HUES64 (cell line): Measurements from ENCODE around the gene BPIFB6.

ENCODE experiments used
- H3K27ac ChIP-seq: 2 replicates; pipeline ENCODE4 v1.7.0; 2013; ENCODE audit warnings: low read depth, low read length, inconsistent platforms
- H3K27me3 ChIP-seq: 2 replicates; pipeline ENCODE4 v1.6.1; 2013; ENCODE audit warnings: mild to moderate bottlenecking, low read length; ENCODE audit not compliant: insufficient read depth
- H3K36me3 ChIP-seq: 2 replicates; pipeline ENCODE4 v1.6.1; 2013; ENCODE audit warnings: mild to moderate bottlenecking, low read length; ENCODE audit not compliant: insufficient read depth
- H3K4me1 ChIP-seq: 2 replicates; pipeline ENCODE4 v1.6.1; 2013; ENCODE audit warnings: mild to moderate bottlenecking, low read length, moderate library complexity; ENCODE audit not compliant: insufficient read depth
- H3K4me3 ChIP-seq: 2 replicates; pipeline ENCODE4 v1.5.1; 2013; ENCODE audit warnings: mild to moderate bottlenecking, low read length, moderate library complexity
- H3K9ac ChIP-seq: 2 replicates; pipeline ENCODE4 v1.6.1; 2013; ENCODE audit warnings: mild to moderate bottlenecking, low read depth, low read length
- H3K9me3 ChIP-seq: 2 replicates; pipeline ENCODE4 v1.6.1; 2013; ENCODE audit warnings: low read depth, low read length; ENCODE audit not compliant: insufficient read depth
- WGBS: fragments of 150-250, 120-280 bp; methylation state at CpG from one replicate; pipeline ENCODE4 v1.1.7; 2013; ENCODE audit warnings: missing lambda C conversion rate; 5-methylcytosine and 5-hydroxymethylcytosine counted together

The BPIFB6 gene

GRCh38 chr20:33012327-33013189, 18.9 kb upstream of the BPIFB6 start:
- no peak overlapping the region for H3K4me3 ChIP-seq
- 90% methylated on average over 15 of the region's 15 CpGs for WGBS
- no peak overlapping the region for H3K9ac ChIP-seq
- H3K27me3 ChIP-seq, result no peaks in the 10 kb centered on the region
- H3K36me3 ChIP-seq, result no peaks in the 10 kb centered on the region
- H3K4me1 ChIP-seq, result no peaks in the 10 kb centered on the region
- H3K9me3 ChIP-seq, result no peaks in the 10 kb centered on the region
- no peak overlapping the region for H3K27ac ChIP-seq

GRCh38 chr20:33013701-33014326, 17.6 kb upstream of the BPIFB6 start:
- no peaks in the 10 kb centered on the region for H3K9me3 ChIP-seq
- no peak overlapping the region for H3K27ac ChIP-seq
- no peak overlapping the region for H3K4me3 ChIP-seq
- H3K4me1 ChIP-seq, result no peaks in the 10 kb centered on the region
- 76% methylated on average over 11 of the region's 12 CpGs for WGBS
- H3K27me3 ChIP-seq, result no peaks in the 10 kb centered on the region
- no peaks in the 10 kb centered on the region for H3K36me3 ChIP-seq
- no peak overlapping the region for H3K9ac ChIP-seq

GRCh38 chr20:33014336-33015113, 16.9 kb upstream of the BPIFB6 start:
- Histone ChIP-seq H3K9ac (no peak overlapping the region), H3K4me1 (no peaks in the 10 kb centered on the region), H3K4me3 (no peak overlapping the region), H3K27me3 (no peaks in the 10 kb centered on the region), H3K36me3 (no peaks in the 10 kb centered on the region), H3K9me3 (no peaks in the 10 kb centered on the region), H3K27ac (no peak overlapping the region)
- 44% methylated on average over 16 of the region's 16 CpGs for WGBS

GRCh38 chr20:33015114-33015484, 16.3 kb upstream of the BPIFB6 start:
- WGBS, result 88% methylated on average over 10 of the region's 10 CpGs
- H3K9ac ChIP-seq, result no peak overlapping the region
- no peaks in the 10 kb centered on the region for H3K9me3 ChIP-seq
- H3K27ac ChIP-seq, result no peak overlapping the region
- H3K27me3 ChIP-seq, result no peaks in the 10 kb centered on the region
- no peaks in the 10 kb centered on the region for H3K4me1 ChIP-seq
- no peak overlapping the region for H3K4me3 ChIP-seq
- H3K36me3 ChIP-seq, result no peaks in the 10 kb centered on the region

GRCh38 chr20:33015700-33016580, 15.5 kb upstream of the BPIFB6 start:
- Histone ChIP-seq H3K36me3 (no peaks in the 10 kb centered on the region), H3K27ac (no peak overlapping the region), H3K9me3 (no peaks in the 10 kb centered on the region), H3K27me3 (no peaks in the 10 kb centered on the region), H3K9ac (no peak overlapping the region), H3K4me1 (no peaks in the 10 kb centered on the region), H3K4me3 (no peak overlapping the region)
- WGBS, result 90% methylated on average over 15 of the region's 15 CpGs

- Histone ChIP-seq H3K9ac (no peak overlapping the region), H3K27ac (no peak overlapping the region), H3K4me1 (no peaks in the 10 kb centered on the region), H3K27me3 (no peaks in the 10 kb centered on the region), H3K36me3 (no peaks in the 10 kb centered on the region), H3K9me3 (no peaks in the 10 kb centered on the region), H3K4me3 (no peak overlapping the region)
- WGBS, result 89% methylated on average over 6 of the region's 7 CpGs
Measured at GRCh38 chr20:33016581-33017109, 14.8 kb upstream of the BPIFB6 start.

- Histone ChIP-seq H3K9ac (no peak overlapping the region), H3K27ac (no peak overlapping the region), H3K4me1 (no peaks in the 10 kb centered on the region), H3K9me3 (no peaks in the 10 kb centered on the region), H3K27me3 (no peaks in the 10 kb centered on the region), H3K4me3 (no peak overlapping the region), H3K36me3 (no peaks in the 10 kb centered on the region)
- 95% methylated on average over 7 of the region's 7 CpGs for WGBS
Measured at GRCh38 chr20:33017542-33017941, 13.9 kb upstream of the BPIFB6 start.

- no peak overlapping the region for H3K27ac ChIP-seq
- no peak overlapping the region for H3K9ac ChIP-seq
- H3K27me3 ChIP-seq, result no peaks in the 10 kb centered on the region
- H3K9me3 ChIP-seq, result no peaks in the 10 kb centered on the region
- no peaks in the 10 kb centered on the region for H3K36me3 ChIP-seq
- no peak overlapping the region for H3K4me3 ChIP-seq
- WGBS, result 90% methylated on average over 14 of the region's 14 CpGs
- H3K4me1 ChIP-seq, result no peaks in the 10 kb centered on the region
Measured at GRCh38 chr20:33018169-33018931, 13.1 kb upstream of the BPIFB6 start.

GRCh38 chr20:33019465-33020277, 11.8 kb upstream of the BPIFB6 start:
- H3K9ac ChIP-seq, result no peak overlapping the region
- H3K4me1 ChIP-seq, result no peaks in the 10 kb centered on the region
- no peak overlapping the region for H3K4me3 ChIP-seq
- WGBS, result 94% methylated on average over 23 of the region's 23 CpGs
- no peaks in the 10 kb centered on the region for H3K27me3 ChIP-seq
- no peaks in the 10 kb centered on the region for H3K36me3 ChIP-seq
- H3K27ac ChIP-seq, result no peak overlapping the region
- no peaks in the 10 kb centered on the region for H3K9me3 ChIP-seq
